HG02943 (cell line): ENCODE measurements around the gene BACE2.

Experiments
- ATAC-seq: cut with Tn5 transposase; IDR thresholded peaks from one replicate; pipeline ENCODE4 v1.9.1; 2021; ENCODE audit warnings: mild to moderate bottlenecking, low read depth, moderate library complexity; ENCODE audit not compliant: unreplicated experiment

The BACE2 gene

GRCh38 chr21:41167348-41168342 lies at the start of gene BACE2:
BACE2 (plus strand) TSS chr21:41168160; CDS start chr21:41168264, 104 bp downstream.
- no peak for ATAC-seq

GRCh38 chr21:41119901-41120300 lies 48.1 kb upstream of the BACE2 start:
- no peak for ATAC-seq

GRCh38 chr21:41120997-41121396 lies 47.0 kb upstream of the BACE2 start:
- no peak for ATAC-seq

- ATAC-seq = no peak
Measured at GRCh38 chr21:41121785-41122415, 46.1 kb upstream of the BACE2 start.

GRCh38 chr21:41124641-41125201 lies 43.2 kb upstream of the BACE2 start:
- no peak for ATAC-seq

GRCh38 chr21:41128981-41129380 lies 39.0 kb upstream of the BACE2 start:
- ATAC-seq = no peak

- ATAC-seq = no peak
Measured at GRCh38 chr21:41130883-41131282, 37.1 kb upstream of the BACE2 start.

- no peak for ATAC-seq
Measured at GRCh38 chr21:41133874-41134522, 34.0 kb upstream of the BACE2 start.

GRCh38 chr21:41135746-41136145 lies 32.2 kb upstream of the BACE2 start:
- ATAC-seq = no peak

GRCh38 chr21:41136286-41136685 lies 31.7 kb upstream of the BACE2 start:
- ATAC-seq = no peak

GRCh38 chr21:41137401-41137800 lies 30.6 kb upstream of the BACE2 start:
- no peak for ATAC-seq

GRCh38 chr21:41137889-41138288 lies 30.1 kb upstream of the BACE2 start:
- no peak for ATAC-seq

GRCh38 chr21:41138711-41139110 lies 29.2 kb upstream of the BACE2 start:
- ATAC-seq = no peak

- no peak for ATAC-seq
Measured at GRCh38 chr21:41139275-41139674, 28.7 kb upstream of the BACE2 start.

GRCh38 chr21:41139951-41140350 lies 28.0 kb upstream of the BACE2 start:
- ATAC-seq = no peak

GRCh38 chr21:41141031-41141457 lies 26.9 kb upstream of the BACE2 start:
- ATAC-seq = no peak

- no peak for ATAC-seq
Measured at GRCh38 chr21:41142051-41142795, 25.7 kb upstream of the BACE2 start.

- no peak for ATAC-seq
Measured at GRCh38 chr21:41143596-41144325, 24.2 kb upstream of the BACE2 start.
